IPS-18a (cell line): Measurements from ENCODE around the gene CCL11.

Experiments used
- H3K27ac ChIP-seq: one replicate; pipeline ENCODE4 v1.5.1; 2013; ENCODE audit warnings: low read length
- H3K27me3 ChIP-seq: one replicate; pipeline ENCODE4 v1.6.1; 2013; ENCODE audit warnings: mild to moderate bottlenecking, low read length; ENCODE audit not compliant: control insufficient read depth, insufficient read depth
- H3K36me3 ChIP-seq: one replicate; pipeline ENCODE4 v1.6.1; 2013; ENCODE audit warnings: low read depth, low read length; ENCODE audit not compliant: control insufficient read depth
- H3K4me1 ChIP-seq: one replicate; pipeline ENCODE4 v1.6.1; 2013; ENCODE audit warnings: low read depth, low read length; ENCODE audit not compliant: control insufficient read depth
- H3K4me3 ChIP-seq: one replicate; pipeline ENCODE4 v1.5.1; 2013; ENCODE audit warnings: low read length
- H3K9ac ChIP-seq: one replicate; pipeline ENCODE4 v1.6.1; 2013; ENCODE audit warnings: mild to moderate bottlenecking, low read length, moderate library complexity
- H3K9me3 ChIP-seq: one replicate; pipeline ENCODE4 v1.6.1; 2013; ENCODE audit warnings: low read depth, low read length; ENCODE audit not compliant: control insufficient read depth

Gene CCL11

DNA sequence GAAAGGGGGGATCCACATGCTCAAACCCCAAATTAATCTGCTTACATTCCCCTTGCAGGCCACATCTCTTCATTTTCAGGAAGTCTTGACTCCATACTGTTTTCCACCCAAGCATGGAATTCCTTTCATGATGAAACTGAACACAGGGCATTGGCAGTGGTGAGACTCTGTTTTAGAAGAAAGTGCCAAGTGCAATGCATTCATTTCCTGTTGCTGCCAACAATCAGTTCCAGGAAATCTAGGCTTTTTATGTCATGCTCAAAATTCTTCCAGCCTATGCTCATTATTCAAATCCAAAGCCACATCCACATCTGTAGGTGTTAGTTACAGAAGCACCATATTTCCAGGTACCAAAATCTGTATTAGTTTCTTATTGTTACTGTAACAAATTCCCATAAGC is 26.4 kb upstream of the CCL11 start:
- Histone ChIP-seq H3K36me3 (no peaks in the 10 kb centered on the region), H3K9me3 (no peaks in the 10 kb centered on the region), H3K4me3 (no peak overlapping the region), H3K4me1 (peaks cover 19% of the 10 kb centered on the region), H3K27ac (no peak overlapping the region), H3K27me3 (no peaks in the 10 kb centered on the region), H3K9ac (no peak overlapping the region)

DNA sequence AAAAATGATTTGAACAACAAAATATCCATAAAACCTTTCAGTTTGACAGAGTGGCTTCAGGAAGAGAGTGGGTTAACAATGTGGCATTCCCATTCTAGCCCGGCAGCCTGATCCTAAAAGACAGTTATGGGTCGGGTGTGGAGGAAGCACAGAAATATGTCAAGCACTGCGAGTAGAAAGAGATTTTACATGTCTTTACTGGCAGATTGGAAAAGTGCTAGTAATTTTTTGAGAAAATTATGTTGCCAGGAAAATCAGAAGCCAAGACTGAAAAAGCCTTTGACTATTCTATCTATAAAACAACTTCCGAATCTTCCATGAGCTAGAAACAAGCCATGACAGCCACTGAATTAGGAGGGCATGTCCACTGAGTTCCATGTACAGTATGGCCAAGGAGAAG is 24.7 kb upstream of the CCL11 start:
- H3K36me3 ChIP-seq, result no peaks in the 10 kb centered on the region
- H3K9ac ChIP-seq, result no peak overlapping the region
- H3K4me1 ChIP-seq, result peaks cover 3% of the 10 kb centered on the region
- no peak overlapping the region for H3K27ac ChIP-seq
- H3K27me3 ChIP-seq, result no peaks in the 10 kb centered on the region
- H3K4me3 ChIP-seq, result no peak overlapping the region
- no peaks in the 10 kb centered on the region for H3K9me3 ChIP-seq

DNA sequence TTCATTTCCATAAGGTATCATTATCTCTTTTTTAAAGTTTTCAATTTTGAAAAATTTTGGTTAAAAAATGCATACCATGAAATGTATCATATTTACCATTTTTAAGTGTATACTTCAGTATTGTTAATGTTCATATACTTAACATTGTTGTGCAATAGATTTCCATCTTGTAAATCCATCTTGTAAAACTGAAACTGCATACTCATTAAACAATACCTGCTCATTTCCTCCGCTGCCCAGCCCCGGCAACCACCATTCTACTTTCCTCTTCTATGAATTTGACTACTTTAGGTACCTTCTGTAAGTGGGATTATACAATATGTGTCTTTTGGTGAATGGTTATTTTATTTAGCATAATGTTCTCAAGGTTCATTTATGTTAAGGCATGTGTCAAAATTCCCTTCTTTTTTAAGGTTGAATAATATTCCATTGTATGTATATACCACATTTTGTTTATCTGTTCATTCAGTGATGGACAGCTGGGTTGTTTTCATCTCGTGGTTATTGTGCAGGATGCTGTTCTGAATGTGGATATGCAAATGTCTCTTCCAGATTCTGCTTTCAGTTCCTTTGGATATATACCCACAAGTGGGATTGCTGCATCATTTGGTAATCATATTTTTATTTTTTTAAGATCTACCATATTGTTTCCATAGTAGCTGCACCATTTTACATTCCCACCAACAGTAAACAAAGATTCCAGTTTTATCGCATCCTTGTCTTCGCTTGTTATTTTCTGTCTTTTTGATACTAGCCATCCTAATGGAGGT is 23.8 kb upstream of the CCL11 start:
- H3K27ac ChIP-seq, result no peak overlapping the region
- H3K36me3 ChIP-seq, result no peaks in the 10 kb centered on the region
- no peaks in the 10 kb centered on the region for H3K9me3 ChIP-seq
- no peak overlapping the region for H3K4me3 ChIP-seq
- no peak overlapping the region for H3K9ac ChIP-seq
- no peaks in the 10 kb centered on the region for H3K4me1 ChIP-seq
- H3K27me3 ChIP-seq, result no peaks in the 10 kb centered on the region

DNA sequence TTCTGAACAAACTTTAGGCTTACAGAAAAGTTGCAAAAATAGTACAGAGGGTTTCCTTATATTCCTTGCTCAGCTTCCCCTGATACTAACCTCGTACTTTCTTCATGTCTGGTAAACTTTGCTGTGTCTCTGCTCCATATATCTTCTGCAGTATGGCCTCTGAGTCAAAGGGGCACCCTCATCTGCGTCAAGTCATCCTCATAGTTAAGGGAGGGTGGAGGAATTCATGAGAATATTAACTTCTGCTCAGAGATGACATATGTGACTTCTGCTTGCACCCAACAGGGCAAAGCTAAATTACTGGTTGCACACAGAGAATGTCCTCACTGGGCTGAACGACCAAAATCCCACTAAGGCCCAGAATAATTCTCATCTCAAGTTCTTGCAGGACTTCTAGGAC is 19.8 kb upstream of the CCL11 start:
- no peak overlapping the region for H3K27ac ChIP-seq
- no peaks in the 10 kb centered on the region for H3K9me3 ChIP-seq
- H3K4me3 ChIP-seq, result no peak overlapping the region
- no peaks in the 10 kb centered on the region for H3K36me3 ChIP-seq
- H3K4me1 ChIP-seq, result no peaks in the 10 kb centered on the region
- no peaks in the 10 kb centered on the region for H3K27me3 ChIP-seq
- no peak overlapping the region for H3K9ac ChIP-seq

DNA sequence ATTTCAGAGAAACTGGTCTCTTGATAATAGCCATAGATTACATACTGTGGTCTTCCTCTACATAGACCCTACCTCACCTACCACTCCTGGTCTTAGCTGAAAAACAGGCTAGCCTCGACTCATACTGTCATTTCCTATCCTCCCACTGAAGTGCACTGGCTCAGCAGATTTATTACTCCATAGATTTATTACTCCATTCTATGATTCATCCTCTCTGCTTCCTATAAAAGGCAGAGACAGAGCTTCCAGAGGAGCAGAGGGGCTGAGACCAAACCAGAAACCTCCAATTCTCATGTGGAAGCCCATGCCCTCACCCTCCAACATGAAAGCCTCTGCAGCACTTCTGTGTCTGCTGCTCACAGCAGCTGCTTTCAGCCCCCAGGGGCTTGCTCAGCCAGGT is 15.6 kb upstream of the CCL11 start, which contains the start of gene CCL7:
CCL7 (plus strand) TSS at position 253 of the 400 bp plus-strand sequence; CDS start at position 323, 70 bp downstream.
- no peaks in the 10 kb centered on the region for H3K36me3 ChIP-seq
- H3K9me3 ChIP-seq, result no peaks in the 10 kb centered on the region
- H3K9ac ChIP-seq, result no peak within 1 kb of the TSS
- H3K27ac ChIP-seq, result no peak within 1 kb of the TSS
- H3K4me3 ChIP-seq, result no peak within 1 kb of the TSS
- H3K27me3 ChIP-seq, result no peaks in the 10 kb centered on the region
- no peaks in the 10 kb centered on the region for H3K4me1 ChIP-seq

DNA sequence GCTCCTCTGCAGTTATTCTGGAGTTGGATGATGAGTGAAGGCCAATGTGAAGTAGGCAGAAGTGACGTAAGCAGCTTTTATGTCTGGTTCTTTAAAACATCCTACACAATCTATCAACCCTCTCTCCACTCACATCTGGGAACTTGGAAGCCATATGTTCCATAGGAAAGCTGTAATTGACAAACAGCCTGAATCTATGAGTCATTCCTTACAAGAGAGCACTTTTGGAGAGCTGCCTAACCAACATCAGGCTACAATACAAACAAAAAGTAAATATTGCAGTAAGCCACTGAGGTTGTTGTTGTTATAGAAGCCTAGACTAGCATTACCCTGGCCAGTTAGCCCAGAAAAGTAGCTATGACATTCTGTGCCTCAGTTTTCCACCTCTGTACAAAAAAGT is 9.7 kb upstream of the CCL11 start:
- Histone ChIP-seq H3K27ac (no peak overlapping the region), H3K9ac (no peak overlapping the region), H3K4me3 (no peak overlapping the region), H3K4me1 (no peaks in the 10 kb centered on the region), H3K27me3 (no peaks in the 10 kb centered on the region), H3K9me3 (no peaks in the 10 kb centered on the region), H3K36me3 (no peaks in the 10 kb centered on the region)

DNA sequence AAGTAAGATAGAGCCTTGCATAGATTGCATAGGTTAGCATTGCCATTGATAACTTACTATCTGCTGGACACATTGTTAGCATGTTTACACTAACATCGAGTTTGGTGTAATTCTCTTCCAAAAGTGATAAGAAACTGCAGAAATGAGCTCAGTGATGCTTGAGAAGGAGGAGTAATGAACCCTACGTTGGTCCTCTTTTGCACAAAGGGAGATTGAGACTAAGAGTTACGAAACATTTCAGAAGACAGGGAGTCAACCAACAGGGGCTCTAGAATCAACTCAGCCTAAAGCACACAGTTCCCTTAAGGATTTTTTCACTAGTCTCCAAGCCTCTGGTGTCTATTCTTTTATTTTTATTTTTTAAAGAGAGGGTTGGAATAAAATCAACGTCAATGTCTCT is 8.7 kb upstream of the CCL11 start:
- no peak overlapping the region for H3K4me3 ChIP-seq
- no peaks in the 10 kb centered on the region for H3K36me3 ChIP-seq
- no peak overlapping the region for H3K27ac ChIP-seq
- H3K9me3 ChIP-seq, result no peaks in the 10 kb centered on the region
- H3K9ac ChIP-seq, result no peak overlapping the region
- H3K4me1 ChIP-seq, result no peaks in the 10 kb centered on the region
- H3K27me3 ChIP-seq, result no peaks in the 10 kb centered on the region

DNA sequence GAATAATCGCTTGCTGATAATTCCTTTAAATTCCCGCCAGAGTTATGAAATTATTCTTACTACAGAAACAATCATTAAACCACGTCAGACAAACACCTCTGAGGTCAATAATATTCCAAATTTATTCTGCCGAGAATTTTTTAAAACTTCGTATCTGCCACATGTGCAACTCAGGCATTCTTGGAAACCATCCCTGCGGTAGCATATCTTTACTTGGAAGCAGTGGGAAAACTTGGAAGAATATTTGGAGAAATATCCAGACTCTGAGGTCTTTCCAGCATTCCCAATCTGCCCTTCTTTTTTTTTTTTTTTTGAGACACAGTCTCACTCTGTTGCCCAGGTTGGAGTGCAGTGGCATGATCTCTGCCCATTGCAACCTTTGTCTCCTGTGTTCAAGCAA is 2.0 kb upstream of the CCL11 start:
- H3K27me3 ChIP-seq, result no peaks in the 10 kb centered on the region
- H3K4me3 ChIP-seq, result no peak overlapping the region
- no peaks in the 10 kb centered on the region for H3K36me3 ChIP-seq
- H3K9me3 ChIP-seq, result no peaks in the 10 kb centered on the region
- no peak overlapping the region for H3K9ac ChIP-seq
- no peaks in the 10 kb centered on the region for H3K4me1 ChIP-seq
- no peak overlapping the region for H3K27ac ChIP-seq

DNA sequence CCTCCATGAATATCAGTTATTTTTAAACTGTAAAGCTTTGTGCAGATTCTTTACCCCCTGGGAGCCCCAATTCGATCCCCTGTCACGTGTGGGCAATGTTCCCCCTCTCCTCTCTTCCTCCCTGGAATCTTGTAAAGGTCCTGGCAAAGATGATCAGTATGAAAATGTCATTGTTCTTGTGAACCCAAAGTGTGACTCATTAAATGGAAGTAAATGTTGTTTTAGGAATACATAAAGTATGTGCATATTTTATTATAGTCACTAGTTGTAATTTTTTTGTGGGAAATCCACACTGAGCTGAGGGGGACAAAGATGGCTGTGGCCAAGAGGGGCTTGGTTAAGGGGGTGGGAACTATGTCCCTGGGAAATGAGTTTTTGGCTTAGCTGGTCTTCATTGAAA is 2.3 kb downstream of the CCL11 start:
- H3K27me3 ChIP-seq, result no peaks in the 10 kb centered on the region
- H3K4me3 ChIP-seq, result no peak overlapping the region
- H3K9ac ChIP-seq, result no peak overlapping the region
- no peaks in the 10 kb centered on the region for H3K36me3 ChIP-seq
- H3K9me3 ChIP-seq, result no peaks in the 10 kb centered on the region
- no peak overlapping the region for H3K27ac ChIP-seq
- no peaks in the 10 kb centered on the region for H3K4me1 ChIP-seq

DNA sequence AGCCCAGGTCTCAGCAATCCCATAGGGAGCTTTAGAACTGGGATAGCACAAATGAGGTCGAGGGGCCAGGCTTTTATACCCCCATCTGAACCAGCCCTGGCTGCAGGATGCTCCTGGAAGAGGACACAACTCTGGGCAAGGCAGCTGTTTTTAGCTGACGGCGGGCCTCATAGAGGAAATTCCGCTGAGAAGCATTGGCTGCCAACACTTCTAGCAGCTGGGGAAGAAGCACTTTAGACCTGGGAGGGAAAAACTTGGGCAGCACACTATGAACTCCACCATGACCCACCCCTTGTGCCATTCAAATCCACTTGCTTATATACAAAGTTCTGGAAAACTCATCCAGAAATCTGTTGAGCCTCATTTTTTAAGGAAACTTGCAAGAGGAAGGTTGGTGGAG is 5.0 kb downstream of the CCL11 start:
- H3K36me3 ChIP-seq, result no peaks in the 10 kb centered on the region
- no peak overlapping the region for H3K4me3 ChIP-seq
- H3K4me1 ChIP-seq, result no peaks in the 10 kb centered on the region
- no peaks in the 10 kb centered on the region for H3K27me3 ChIP-seq
- no peak overlapping the region for H3K27ac ChIP-seq
- H3K9ac ChIP-seq, result no peak overlapping the region
- no peaks in the 10 kb centered on the region for H3K9me3 ChIP-seq

DNA sequence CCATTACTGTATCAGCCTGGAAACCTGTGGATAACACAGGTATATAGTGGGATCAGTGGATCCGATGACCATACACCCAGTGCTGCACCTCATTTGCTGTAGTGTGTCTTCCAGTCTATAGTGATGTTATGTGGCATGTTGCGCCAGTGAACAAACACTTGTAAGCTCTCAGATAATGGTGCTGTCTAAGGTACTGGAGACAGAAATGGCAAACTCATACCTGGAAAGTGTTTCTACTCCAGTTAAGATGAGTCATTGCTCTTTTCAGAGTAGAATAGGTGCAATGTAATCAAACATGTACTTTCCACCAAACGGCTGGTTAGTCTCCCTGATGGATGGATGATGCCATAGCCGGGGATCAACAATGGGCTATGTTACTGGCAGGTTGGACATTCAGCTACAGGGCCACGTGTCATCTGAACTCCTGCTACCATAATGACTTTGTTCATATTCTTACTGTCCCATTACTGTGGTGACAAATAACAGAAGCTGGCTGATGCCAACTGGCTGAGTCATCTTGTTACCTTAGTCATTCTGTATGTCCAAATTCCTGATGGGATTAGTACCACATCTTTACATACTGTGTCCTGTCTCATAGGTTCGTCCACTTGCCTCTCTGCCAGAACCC is 6.3 kb downstream of the CCL11 start:
- H3K9me3 ChIP-seq, result no peaks in the 10 kb centered on the region
- no peak overlapping the region for H3K9ac ChIP-seq
- H3K4me3 ChIP-seq, result no peak overlapping the region
- no peaks in the 10 kb centered on the region for H3K36me3 ChIP-seq
- no peaks in the 10 kb centered on the region for H3K4me1 ChIP-seq
- no peaks in the 10 kb centered on the region for H3K27me3 ChIP-seq
- no peak overlapping the region for H3K27ac ChIP-seq

DNA sequence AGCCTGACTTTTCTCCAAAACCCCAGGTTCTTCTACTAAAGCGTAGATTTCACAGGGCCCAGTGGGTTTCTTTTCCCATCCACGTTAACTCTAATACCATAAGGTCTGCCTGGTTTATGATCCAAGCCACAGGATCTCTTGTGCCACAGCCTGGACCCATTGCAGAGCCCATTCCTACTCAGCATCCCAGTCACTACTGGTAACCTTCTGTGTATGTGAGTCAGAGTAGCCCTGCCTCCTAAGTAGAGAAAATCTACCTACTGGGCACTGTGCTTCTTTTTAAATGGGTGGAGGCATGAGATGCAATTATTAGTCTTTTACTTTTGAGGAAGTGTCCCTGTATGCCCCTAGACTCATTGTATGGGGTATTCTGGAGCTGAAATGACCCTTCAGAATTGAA is 13.5 kb downstream of the CCL11 start:
- H3K9ac ChIP-seq, result no peak overlapping the region
- H3K27ac ChIP-seq, result no peak overlapping the region
- no peak overlapping the region for H3K4me3 ChIP-seq
- no peaks in the 10 kb centered on the region for H3K36me3 ChIP-seq
- H3K9me3 ChIP-seq, result no peaks in the 10 kb centered on the region
- peaks cover 3% of the 10 kb centered on the region for H3K4me1 ChIP-seq
- H3K27me3 ChIP-seq, result peaks cover 9% of the 10 kb centered on the region
